SK-N-SH (cell line): ENCODE data around the gene TBRG4. TPM values are rescaled to one million over a fixed set of nuclear protein-coding genes. Genes with fewer than 3 reads are reported as not detected.

Experiments
- CTCF ChIA-PET: fragments of 300-600, 350-600 bp; formaldehyde crosslinking; extraction: SDS; loops from one replicate; lab custom pipeline; 2021; lab: Yijun Ruan, JAX
- POLR2A ChIA-PET: fragments of 350-600 bp; sonication (Branson Sonifier 250); formaldehyde crosslinking; extraction: SDS; loops from one replicate; lab custom pipeline; 2020; ENCODE audit warnings: antibody characterized with exemption, inconsistent platforms; lab: Yijun Ruan, JAX
- DNase-seq: peaks from one replicate; pipeline ENCODE4 v3.0.0; 2012
- H2AFZ ChIP-seq: fragments of 200-600 bp; sonication (generic); 2 replicates; pipeline ENCODE4 v1.8.1; 2016; ENCODE audit warnings: antibody characterized with exemption, mild to moderate bottlenecking, low read depth
- H3F3A ChIP-seq: fragments of 200-600 bp; sonication (generic); replicated peaks from 2 replicates; pipeline ENCODE3; 2016; ENCODE audit warnings: antibody characterized with exemption, mild to moderate bottlenecking; ENCODE audit not compliant: insufficient read depth
- H3K27ac ChIP-seq, 2 experiments: fragments of 200-500 bp in 1 of 2; fragments of 200-600 bp in 1 of 2; sonication (Bioruptor generic) in 1 of 2; sonication (generic), shearing (Covaris generic) in 1 of 2; 2 replicates each; pipeline versions ENCODE4 v1.5.1 to v1.6.1; 2014 to 2016; ENCODE audit warnings: low read depth in 2 of 2, inconsistent platforms in 1 of 2, low read length in 1 of 2, mild to moderate bottlenecking in 1 of 2, mixed read lengths in 1 of 2
- H3K27me3 ChIP-seq: fragments of 200-600 bp; sonication (generic), shearing (Covaris generic); 2 replicates; pipeline ENCODE4 v1.6.1; 2016; ENCODE audit warnings: mixed run types; ENCODE audit not compliant: insufficient read depth
- H3K36me3 ChIP-seq, 2 experiments: fragments of 200-500 bp in 1 of 2; fragments of 200-600 bp in 1 of 2; sonication (Bioruptor generic) in 1 of 2; sonication (generic) in 1 of 2; replicated peaks in 1 of 2; 2 replicates each; pipeline versions ENCODE3 to v1.5.1; 2014 to 2016; ENCODE audit warnings: low read length in 1 of 2, mild to moderate bottlenecking in 1 of 2; ENCODE audit not compliant: insufficient read depth in 2 of 2, control insufficient read depth in 1 of 2
- H3K4me1 ChIP-seq, 2 experiments: fragments of 200-500 bp in 1 of 2; fragments of 200-600 bp in 1 of 2; sonication (Bioruptor generic) in 1 of 2; sonication (generic), shearing (Covaris generic) in 1 of 2; 2 replicates each; pipeline versions ENCODE4 v1.5.1 to v1.6.1; 2014 to 2016; ENCODE audit warnings: low read depth in 1 of 2, low read length in 1 of 2, mixed run types in 1 of 2; ENCODE audit not compliant: insufficient read depth in 2 of 2, control insufficient read depth in 1 of 2
- H3K4me2 ChIP-seq: fragments of 200-600 bp; sonication (generic), shearing (Covaris generic); 2 replicates; pipeline ENCODE4 v1.6.1; 2017; ENCODE audit warnings: mixed run types
- H3K4me3 ChIP-seq, 2 experiments: fragments of 200-500 bp in 1 of 2; fragments of 200-600 bp in 1 of 2; sonication (Bioruptor generic) in 1 of 2; sonication (generic), shearing (Covaris generic) in 1 of 2; 2 replicates each; pipeline versions ENCODE4 v1.5.1 to v1.8.1; 2014 to 2016; ENCODE audit warnings: low read depth in 2 of 2, inconsistent platforms in 1 of 2, low read length in 1 of 2, mild to moderate bottlenecking in 1 of 2, mixed read lengths in 1 of 2, moderate library complexity in 1 of 2
- H3K79me2 ChIP-seq: fragments of 200-600 bp; sonication (generic); 2 replicates; pipeline ENCODE4 v1.8.1; 2017; ENCODE audit warnings: mild to moderate bottlenecking; ENCODE audit not compliant: insufficient read depth
- H3K9ac ChIP-seq: fragments of 200-600 bp; sonication (generic); 2 replicates; pipeline ENCODE4 v1.6.1; 2017; ENCODE audit warnings: mixed run types
- H3K9me2 ChIP-seq: fragments of 200-600 bp; sonication (generic); 2 replicates; pipeline ENCODE4 v1.6.1; 2017; ENCODE audit warnings: mixed run types
- H3K9me3 ChIP-seq: fragments of 200-600 bp; sonication (generic); 2 replicates; pipeline ENCODE4 v1.6.1; 2017; ENCODE audit warnings: mixed run types, mild to moderate bottlenecking, moderate library complexity
- H4K20me1 ChIP-seq: fragments of 200-600 bp; sonication (generic); 2 replicates; pipeline ENCODE4 v1.6.1; 2017; ENCODE audit warnings: mild to moderate bottlenecking, mixed run types; ENCODE audit not compliant: insufficient read depth
- ELF1 ChIP-seq: IDR thresholded peaks from 2 replicates; pipeline ENCODE4 v1.4.0; 2012
- EP300 ChIP-seq, 2 experiments: IDR thresholded peaks; 2 replicates each; pipeline versions ENCODE4 v1.4.0 to v1.6.1; 2012; ENCODE audit warnings: borderline replicate concordance in 1 of 2, low read depth in 1 of 2, low read length in 1 of 2
- EZH2phosphoT487 ChIP-seq: fragments of 200-600 bp; sonication (generic); IDR thresholded peaks from 2 replicates; pipeline ENCODE4 v1.6.1; 2017; ENCODE audit warnings: low read depth, mixed run types, mild to moderate bottlenecking, antibody characterized with exemption, moderate library complexity, borderline replicate concordance
- FOSL2 ChIP-seq: IDR thresholded peaks from 2 replicates; pipeline ENCODE4 v1.4.0; 2012; ENCODE audit warnings: low read depth, mild to moderate bottlenecking, moderate library complexity, borderline replicate concordance
- FOXM1 ChIP-seq: IDR thresholded peaks from 2 replicates; pipeline ENCODE4 v1.4.0; 2012; ENCODE audit warnings: low read depth, mild to moderate bottlenecking
- GABPA ChIP-seq: IDR thresholded peaks from 2 replicates; pipeline ENCODE4 v1.4.0; 2012; ENCODE audit warnings: low read depth, mild to moderate bottlenecking
- GATA2 ChIP-seq: sonication (generic); formaldehyde crosslinking; IDR thresholded peaks from 2 replicates; pipeline ENCODE4 v1.5.0; 2020; ENCODE audit warnings: mild to moderate bottlenecking, missing genetic modification reagents
- NFIC ChIP-seq: IDR thresholded peaks from 2 replicates; pipeline ENCODE4 v1.4.0; 2012; ENCODE audit warnings: borderline replicate concordance
- NRF1 ChIP-seq: IDR thresholded peaks from 2 replicates; pipeline ENCODE4 v1.6.1; 2012; ENCODE audit warnings: low read depth, mild to moderate bottlenecking, low read length
- POLR2AphosphoS5 ChIP-seq: IDR thresholded peaks from 2 replicates; pipeline ENCODE4 v1.6.1; 2012; ENCODE audit warnings: low read depth, low read length
- RAD21 ChIP-seq: IDR thresholded peaks from 2 replicates; pipeline ENCODE4 v1.6.1; 2012; ENCODE audit warnings: mild to moderate bottlenecking, low read length
- RFX5 ChIP-seq: IDR thresholded peaks from 2 replicates; pipeline ENCODE4 v1.6.1; 2012; ENCODE audit warnings: mild to moderate bottlenecking, improper control_type of control experiment, low read length
- RXRA ChIP-seq: IDR thresholded peaks from 2 replicates; pipeline ENCODE4 v1.4.0; 2012; ENCODE audit warnings: low read depth, mild to moderate bottlenecking, borderline replicate concordance
- SIN3A ChIP-seq: IDR thresholded peaks from 2 replicates; pipeline ENCODE4 v1.6.1; 2012; ENCODE audit warnings: low read depth, mild to moderate bottlenecking, low read length, moderate library complexity, borderline replicate concordance
- SMC3 ChIP-seq: IDR thresholded peaks from 2 replicates; pipeline ENCODE4 v1.6.1; 2012; ENCODE audit warnings: low read depth, low read length, improper control_type of control experiment
- TAF1 ChIP-seq: IDR thresholded peaks from 2 replicates; pipeline ENCODE4 v1.6.1; 2012; ENCODE audit warnings: low read depth, mild to moderate bottlenecking, low read length, moderate library complexity, borderline replicate concordance
- TCF12 ChIP-seq: IDR thresholded peaks from 2 replicates; pipeline ENCODE4 v1.4.0; 2012
- TEAD4 ChIP-seq: IDR thresholded peaks from 2 replicates; pipeline ENCODE4 v1.4.0; 2012; ENCODE audit warnings: mild to moderate bottlenecking, borderline replicate concordance; ENCODE audit not compliant: insufficient read depth
- YY1 ChIP-seq: IDR thresholded peaks from 2 replicates; pipeline ENCODE4 v1.4.0; 2012; ENCODE audit warnings: low read depth, mild to moderate bottlenecking
- WGBS: methylation state at CpG from one replicate; pipeline ENCODE4 v1.1.6; 2017; ENCODE audit warnings: low lambda C conversion rate; 5-methylcytosine and 5-hydroxymethylcytosine counted together
- polyA plus RNA-seq, 3 experiments: library from polyadenylated mRNA; depleted of rRNA; stranded (reverse); fragments of >200 nt; gene quantifications; 2 replicates each; pipeline ENCODE4 v1.2.3, GENCODE V29; 2012
- TF ChIP-seq, protein P1 (sequence below): fragments of 200-600 bp; sonication (generic); IDR thresholded peaks from 2 replicates; pipeline ENCODE4 v1.6.1; 2017; ENCODE audit warnings: antibody characterized with exemption, mild to moderate bottlenecking, moderate library complexity

The TBRG4 gene
- polyA plus RNA-seq, 1 of the 3 experiments (the other 2 are of a cell fraction) = 76.2 TPM

DNA sequence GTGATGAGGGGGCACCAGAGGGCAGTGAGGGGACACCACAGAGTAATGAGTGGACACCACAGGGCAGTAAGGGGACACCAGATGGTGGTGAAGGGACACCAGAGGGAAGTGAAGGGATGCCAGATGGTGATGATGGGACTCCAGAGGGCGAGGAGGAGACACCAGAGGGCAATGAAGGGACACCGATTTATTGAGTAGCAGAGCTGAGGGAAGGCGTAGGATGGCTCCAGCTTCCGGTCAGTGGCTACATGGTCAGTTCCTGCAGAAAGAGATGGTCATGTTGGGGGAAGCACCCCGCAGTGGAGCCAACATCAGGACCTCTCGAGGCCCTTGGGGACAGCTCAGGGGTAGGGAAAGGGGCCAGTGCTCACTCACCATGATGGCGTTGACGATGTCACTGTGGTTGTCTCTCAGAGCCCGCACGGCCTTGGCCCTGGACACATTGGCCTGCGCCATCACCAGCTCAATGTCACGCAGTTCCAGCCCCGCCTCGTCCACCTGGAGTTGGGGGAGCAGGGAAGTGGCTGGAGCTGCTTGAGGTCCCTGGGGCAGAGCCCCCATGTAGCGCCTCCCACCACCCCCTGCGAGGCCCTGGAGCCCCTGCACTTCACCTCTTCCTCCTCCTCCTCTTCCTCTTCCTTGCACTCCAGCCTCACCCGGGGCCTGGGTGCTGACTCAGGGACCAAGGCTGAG is 31.1 kb downstream of the TBRG4 start:
- WGBS = 96% methylated on average over 17 of the region's 17 CpGs

GRCh38 chr7:45078125-45078681 is 33.3 kb downstream of the TBRG4 start:
- H3F3A ChIP-seq = peaks cover 3% of the 10 kb centered on the region
- H3K9me3 ChIP-seq = no peaks in the 10 kb centered on the region
- DNase-seq = peak; percentile 31
- H3K27me3 ChIP-seq = no peaks in the 10 kb centered on the region
- CTCF ChIA-PET = no interaction called here
- WGBS = 91% methylated on average over 8 of the region's 8 CpGs
- H3K79me2 ChIP-seq = no peaks in the 10 kb centered on the region
- no peak overlapping the region for H3K9ac ChIP-seq
- no peaks in the 10 kb centered on the region for H4K20me1 ChIP-seq
- H3K4me2 ChIP-seq = no peak overlapping the region
- peaks cover 10 to 55% of the 10 kb centered on the region in 2 experiments for H3K36me3 ChIP-seq
- no peak overlapping the region for H3K27ac ChIP-seq
- H2AFZ ChIP-seq = no peak overlapping the region
- no peak for TF ChIP-seq NRF1
- no peak for TF ChIP-seq GATA2 (CRISPR knock-in tag)
- TF ChIP-seq FOXM1 = no peak
- no peak for TF ChIP-seq EP300 (IDR thresholded peaks at IDR 0.05; ENCODE audit: borderline replicate concordance in 1 of 2, low read depth in 1 of 2, low read length in 1 of 2)
- no peak for TF ChIP-seq FOSL2
- 0 out of 2 replicates have a peak, but pooled peaks have one; percentile 4 for TF ChIP-seq RAD21
- POLR2A ChIA-PET = no interaction called here
- no peaks in the 10 kb centered on the region for H3K9me2 ChIP-seq
- H3K4me3 ChIP-seq = no peak overlapping the region
- H3K4me1 ChIP-seq = peaks cover 0 to 28% of the 10 kb centered on the region in 2 experiments; a peak in 1 of 4 replicates

More for the DNA sequence above, 31.1 kb downstream of the TBRG4 start:
- no peak overlapping the region for H3K9ac ChIP-seq
- no peaks in the 10 kb centered on the region for H3K27me3 ChIP-seq
- peaks cover 3% of the 10 kb centered on the region for H3F3A ChIP-seq
- H2AFZ ChIP-seq = no peak overlapping the region
- H3K4me3 ChIP-seq = no peak overlapping the region
- peaks cover 7 to 48% of the 10 kb centered on the region in 2 experiments for H3K36me3 ChIP-seq
- H4K20me1 ChIP-seq = no peaks in the 10 kb centered on the region
- no peaks in the 10 kb centered on the region for H3K79me2 ChIP-seq
- POLR2A ChIA-PET = interaction anchor here (0.6 to 1.3 kb wide), 4 partner anchors 8 to 43 kb away, joined by 3 to 5 read pairs (median 4); no protein-coding TSS in a partner anchor
- DNase-seq = peak; percentile 30
- no peaks in the 10 kb centered on the region for H3K9me2 ChIP-seq
- no peaks in the 10 kb centered on the region for H3K9me3 ChIP-seq
- TF ChIP-seq TAF1 (no peak), NFIC (no peak), RXRA (no peak), EZH2phosphoT487 (no peak), TEAD4 (no peak), GABPA (no peak), RFX5 (no peak), YY1 (no peak), SMC3 (no peak), ELF1 (no peak), TCF12 (no peak), SIN3A (no peak), RAD21 (no peak), POLR2AphosphoS5 (no peak; the same call in 1 of the 2 replicates)
- TF ChIP-seq, protein P1, sequence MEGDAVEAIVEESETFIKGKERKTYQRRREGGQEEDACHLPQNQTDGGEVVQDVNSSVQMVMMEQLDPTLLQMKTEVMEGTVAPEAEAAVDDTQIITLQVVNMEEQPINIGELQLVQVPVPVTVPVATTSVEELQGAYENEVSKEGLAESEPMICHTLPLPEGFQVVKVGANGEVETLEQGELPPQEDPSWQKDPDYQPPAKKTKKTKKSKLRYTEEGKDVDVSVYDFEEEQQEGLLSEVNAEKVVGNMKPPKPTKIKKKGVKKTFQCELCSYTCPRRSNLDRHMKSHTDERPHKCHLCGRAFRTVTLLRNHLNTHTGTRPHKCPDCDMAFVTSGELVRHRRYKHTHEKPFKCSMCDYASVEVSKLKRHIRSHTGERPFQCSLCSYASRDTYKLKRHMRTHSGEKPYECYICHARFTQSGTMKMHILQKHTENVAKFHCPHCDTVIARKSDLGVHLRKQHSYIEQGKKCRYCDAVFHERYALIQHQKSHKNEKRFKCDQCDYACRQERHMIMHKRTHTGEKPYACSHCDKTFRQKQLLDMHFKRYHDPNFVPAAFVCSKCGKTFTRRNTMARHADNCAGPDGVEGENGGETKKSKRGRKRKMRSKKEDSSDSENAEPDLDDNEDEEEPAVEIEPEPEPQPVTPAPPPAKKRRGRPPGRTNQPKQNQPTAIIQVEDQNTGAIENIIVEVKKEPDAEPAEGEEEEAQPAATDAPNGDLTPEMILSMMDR = no peak
- TF ChIP-seq, all 33 proteins: peak for 0
- Histone ChIP-seq H3K4me2 (no peak overlapping the region), H3K27ac (no peak overlapping the region), H3K4me1 (peaks cover 0 to 9% of the 10 kb centered on the region in 2 experiments; a peak in 1 of 4 replicates)
- CTCF ChIA-PET = interaction anchor here (1.6 to 2.2 kb wide), 2 partner anchors 44 to 55 kb away, joined by 4 to 10 read pairs; no protein-coding TSS in a partner anchor
